Stimulated activated CD8-positive, alpha-beta memory T cell treated with anti-CD3 and anti-CD28 coated beads, Interleukin-4, amount 100 ng/mL, for 24 hours (primary cell): ENCODE measurements around the gene CALM3.

Experiments used
- DNase-seq: peaks from one replicate; pipeline ENCODE4 v3.0.0-alpha.2; 2020; ENCODE audit warnings: low read depth

The CALM3 gene

DNA sequence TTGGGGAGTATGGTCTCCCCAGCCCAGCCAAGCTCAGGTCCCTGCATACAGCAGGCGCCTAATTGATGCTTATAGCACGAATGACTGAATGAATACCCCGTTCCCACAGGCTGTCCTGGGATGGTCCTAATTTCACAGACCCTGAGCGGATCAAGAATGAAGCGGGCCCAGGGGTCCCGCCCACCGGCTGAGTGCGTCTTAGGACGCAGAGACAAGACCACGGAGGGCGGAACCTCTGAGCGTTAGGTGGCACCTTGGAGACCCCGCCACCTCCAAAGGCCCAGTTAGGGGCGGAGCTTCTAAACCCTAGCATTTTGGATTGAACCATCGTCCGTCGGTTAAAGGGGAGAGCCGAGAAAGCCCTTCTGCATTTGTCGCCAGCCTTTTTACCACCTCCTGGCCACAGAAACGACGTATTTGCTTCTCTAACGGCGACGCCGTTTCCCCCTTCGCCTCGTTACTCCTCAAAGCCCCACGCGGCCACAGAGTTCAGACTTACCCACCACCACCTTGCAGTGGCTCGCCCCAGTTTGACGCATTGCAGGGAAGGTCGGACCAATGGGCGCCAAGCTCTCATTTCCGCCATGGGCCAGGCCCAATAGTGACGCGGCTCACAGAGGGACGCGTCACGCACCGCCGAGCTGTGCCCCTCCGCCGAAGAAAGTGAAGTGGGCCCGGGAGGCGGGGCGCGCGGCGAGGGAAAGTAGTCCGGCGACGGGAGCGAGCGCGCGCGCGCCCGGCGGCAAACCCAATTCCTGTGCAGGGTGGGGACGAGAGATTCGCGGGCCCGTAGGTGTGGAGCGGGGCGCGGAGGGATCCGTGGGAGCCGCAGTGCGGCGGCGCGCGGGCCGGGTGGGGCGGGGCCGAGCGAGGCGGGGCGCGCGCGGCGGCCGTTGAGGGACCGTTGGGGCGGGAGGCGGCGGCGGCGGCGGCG lies 479 bp upstream of the CALM3 start:
- peak; percentile 92 for DNase-seq

DNA sequence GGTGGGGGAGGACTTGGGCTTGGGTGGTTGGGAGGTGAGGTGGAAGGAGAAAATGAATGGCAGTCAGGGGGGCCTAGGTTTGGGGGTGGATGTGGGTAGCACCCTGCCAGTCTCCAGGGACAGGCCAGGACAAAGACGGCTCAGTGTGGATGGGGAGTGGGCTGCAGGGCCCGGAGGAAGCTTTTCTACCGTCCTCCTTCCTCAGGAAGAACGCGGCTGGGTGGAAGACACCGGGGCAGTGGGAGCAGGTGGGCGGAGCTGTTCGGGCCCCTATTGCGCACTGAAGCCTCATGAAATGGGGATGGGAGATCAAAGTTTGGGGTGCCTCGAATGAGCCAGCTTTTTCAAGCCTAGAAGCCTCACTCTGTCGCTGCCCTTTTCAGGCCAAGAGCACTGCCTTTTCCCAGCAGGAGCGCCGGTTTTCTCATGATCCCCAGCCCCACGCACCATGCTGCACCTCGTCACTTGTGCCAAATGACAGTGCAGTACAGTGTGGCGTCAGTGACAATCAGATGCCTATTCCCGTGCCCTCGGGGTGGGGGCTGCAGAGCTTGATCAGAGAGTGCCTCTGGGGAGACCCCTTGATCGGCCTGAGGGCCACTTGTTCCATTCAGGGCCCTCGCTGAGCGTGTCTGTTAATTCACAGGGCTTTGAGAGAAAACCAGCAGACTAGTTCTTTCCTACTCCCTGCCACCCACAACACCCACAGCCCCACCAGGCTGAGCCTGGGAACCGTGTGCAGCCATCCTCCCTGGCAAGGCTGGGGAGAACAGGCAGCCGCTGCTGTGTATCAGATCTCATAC lies 1.5 kb downstream of the CALM3 start:
- DNase-seq, result peak; percentile 58

DNA sequence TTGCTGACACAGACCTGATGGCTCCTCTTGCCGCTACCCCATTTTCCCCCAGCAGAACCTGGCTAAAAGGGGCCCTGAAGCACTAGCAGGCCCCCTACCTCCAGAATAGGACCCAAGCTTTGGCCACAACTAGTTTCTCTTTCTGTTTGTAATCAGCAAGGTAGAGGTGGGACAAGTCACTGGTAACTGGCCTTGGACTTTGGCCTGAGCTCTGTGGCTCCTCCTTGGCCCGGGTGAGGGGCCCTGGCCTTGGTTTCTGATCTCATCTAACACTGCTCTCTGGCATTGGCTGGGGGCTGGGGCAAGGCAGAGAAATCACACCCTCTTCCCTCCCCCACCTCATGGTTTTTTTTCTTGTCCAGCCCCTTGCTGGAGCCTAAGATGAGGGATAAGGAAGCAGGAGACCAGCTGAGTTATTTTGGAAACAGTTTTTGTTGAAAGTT lies 2.1 kb downstream of the CALM3 start:
- DNase-seq, result no peak

DNA sequence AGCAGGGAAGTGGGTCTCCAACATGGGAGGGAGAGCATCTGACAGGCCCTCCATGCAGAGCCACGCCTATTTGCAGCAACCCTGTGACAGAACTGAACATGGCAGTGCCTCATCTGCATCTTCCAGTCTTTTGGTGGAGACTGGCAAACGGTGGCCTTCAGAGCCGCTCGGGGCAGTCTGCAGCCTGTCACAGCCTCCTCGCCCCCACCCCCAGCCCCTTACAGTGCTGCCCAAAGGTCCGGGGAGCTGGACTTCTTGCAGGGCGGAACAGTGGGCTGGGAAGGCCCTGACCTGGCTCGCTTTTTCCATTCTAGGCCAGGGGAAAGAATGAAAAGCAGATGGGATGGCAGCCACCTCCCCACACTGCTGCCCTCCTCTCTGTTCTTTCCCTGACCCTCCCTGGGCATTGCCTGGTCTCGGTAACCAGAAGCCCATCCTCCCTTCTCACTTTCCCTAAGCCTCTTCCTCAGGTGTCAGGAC lies 2.7 kb downstream of the CALM3 start:
- DNase-seq, result no peak

DNA sequence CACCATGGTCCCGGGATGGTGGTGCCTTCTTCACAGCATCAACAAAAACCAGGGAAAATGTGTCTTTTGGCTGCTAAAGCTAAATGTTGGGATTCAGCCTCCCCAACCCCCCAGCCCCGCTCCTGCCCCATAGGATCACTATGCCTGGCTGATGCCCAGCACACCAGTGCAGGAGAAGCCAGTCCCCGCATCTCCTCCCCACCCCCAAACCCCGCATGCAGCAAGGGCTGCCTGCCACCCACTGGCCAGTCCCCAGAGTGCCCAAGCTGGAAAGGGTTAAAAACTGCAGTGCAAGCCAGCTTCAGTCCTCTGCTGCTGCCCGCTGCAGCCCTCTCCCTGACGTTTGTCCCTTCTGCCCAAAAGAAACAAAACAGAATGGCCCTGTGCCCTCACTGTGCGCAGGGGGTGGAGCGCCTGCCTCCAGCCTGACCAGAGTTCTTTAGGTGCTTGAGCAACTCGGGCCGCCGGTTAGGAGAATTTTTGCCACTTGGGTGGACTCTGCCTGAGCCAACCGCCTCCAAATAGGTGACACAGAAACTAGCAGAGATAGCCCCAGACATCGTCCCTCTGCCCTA lies 3.7 kb downstream of the CALM3 start:
- no peak for DNase-seq

DNA sequence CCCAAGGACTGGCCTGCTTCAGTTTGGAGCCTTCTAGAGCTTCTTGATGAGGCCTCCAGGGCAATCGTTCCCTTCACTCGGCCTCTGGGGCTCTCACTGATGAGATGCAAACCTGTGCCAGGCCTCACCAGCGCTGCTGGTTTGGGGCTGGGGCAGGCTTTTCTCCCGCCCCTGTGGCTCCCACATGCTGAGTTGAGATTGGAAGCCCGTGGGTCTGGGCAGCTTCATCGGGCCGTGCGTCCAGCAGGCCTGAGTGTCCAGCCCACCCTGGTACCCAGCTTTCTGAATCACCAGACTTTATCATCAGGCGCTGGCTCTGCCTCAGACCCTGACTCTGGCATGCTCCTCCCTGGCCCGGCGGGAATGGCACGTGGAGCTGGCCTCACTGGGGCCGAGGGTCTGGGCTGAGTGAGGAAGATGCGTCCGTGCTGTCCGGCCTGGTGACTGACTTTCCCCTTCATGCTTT lies 4.3 kb downstream of the CALM3 start:
- DNase-seq, result no peak

DNA sequence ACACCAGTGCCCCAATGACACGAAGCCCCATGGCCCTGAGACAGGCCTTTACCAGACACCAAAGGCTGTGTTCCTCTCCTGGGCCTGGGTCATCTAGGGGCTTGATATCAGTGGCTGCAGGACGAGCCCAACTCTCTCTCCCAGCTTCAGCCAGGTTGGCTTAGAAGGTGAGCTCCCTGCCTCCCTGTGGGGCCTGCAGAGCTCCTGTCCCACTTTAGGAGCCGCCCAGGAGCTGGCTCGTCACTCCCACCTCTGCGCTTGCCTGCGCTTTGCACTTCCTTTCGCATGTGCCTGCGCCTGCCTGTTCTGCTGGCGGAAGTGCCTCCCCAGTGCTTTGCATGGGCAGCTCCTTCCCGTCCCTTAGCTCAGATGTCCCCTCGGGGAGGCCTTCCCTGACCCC lies 4.9 kb downstream of the CALM3 start:
- DNase-seq, result no peak

DNA sequence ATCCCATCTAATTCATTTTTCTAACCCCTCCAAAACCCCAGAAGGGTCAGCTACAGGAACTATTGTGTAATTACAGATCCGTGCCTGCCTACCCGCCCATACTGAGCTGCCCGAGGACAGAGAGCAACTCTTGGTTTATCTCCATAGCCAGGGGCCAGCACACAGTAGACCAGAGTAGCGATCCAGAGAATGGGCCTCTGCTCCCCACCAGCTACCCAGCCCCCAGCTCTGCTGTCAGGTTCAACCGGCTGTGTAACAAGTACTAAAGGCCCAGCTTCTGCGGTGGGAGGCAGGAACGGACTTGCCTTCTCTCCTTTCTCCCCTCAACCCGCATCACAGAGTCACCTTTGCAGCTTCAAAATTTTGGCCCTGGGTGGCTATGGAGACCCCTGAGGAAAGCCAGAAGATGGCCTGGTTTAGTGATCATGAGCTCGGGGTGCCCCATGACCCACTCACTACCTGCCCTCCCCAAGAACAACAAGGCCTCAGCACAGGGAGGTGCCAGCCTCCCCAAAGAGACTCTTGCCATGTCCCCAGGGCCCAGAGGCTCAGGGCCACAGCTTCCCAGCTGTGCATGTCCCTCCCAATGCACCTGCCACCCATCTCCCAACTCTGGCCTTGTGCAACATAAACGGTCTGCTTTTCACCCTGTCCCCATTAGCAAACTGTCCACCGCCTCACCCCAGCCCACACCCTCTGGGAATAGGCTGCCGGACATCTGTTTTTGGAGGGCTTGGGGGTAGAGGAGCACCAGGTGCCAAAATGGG lies 5.7 kb downstream of the CALM3 start:
- DNase-seq, result no peak

DNA sequence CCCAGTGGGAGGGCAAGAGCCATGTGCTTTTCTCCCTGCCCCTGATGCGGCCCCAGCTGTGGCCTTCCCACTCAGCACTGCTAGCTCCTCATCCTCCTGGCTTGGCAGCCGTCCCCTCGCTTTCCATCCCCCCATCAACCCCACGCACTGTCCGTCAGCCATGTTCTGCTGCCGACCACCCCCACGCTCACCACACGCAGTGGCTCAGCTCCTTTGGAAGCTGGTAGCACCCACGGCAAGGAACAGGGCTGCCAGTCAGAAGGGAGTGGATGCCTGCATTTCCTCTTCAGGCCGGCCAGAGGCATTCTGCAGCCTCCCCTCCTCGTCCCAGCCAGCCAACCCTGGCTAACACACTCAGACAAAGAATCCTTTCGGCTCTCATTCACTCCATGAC lies 6.3 kb downstream of the CALM3 start:
- no peak for DNase-seq

DNA sequence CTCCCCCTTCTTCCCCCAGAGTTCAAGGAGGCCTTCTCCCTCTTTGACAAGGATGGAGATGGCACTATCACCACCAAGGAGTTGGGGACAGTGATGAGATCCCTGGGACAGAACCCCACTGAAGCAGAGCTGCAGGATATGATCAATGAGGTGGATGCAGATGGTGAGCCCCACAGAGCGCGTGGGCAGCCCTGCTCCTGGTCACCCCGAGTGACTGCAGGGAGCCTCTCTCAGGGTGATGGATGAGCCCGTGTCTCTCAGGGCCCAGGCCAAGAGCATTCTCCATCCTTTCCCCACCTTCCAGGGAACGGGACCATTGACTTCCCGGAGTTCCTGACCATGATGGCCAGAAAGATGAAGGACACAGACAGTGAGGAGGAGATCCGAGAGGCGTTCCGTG lies 7.0 kb downstream of the CALM3 start:
- no peak for DNase-seq

DNA sequence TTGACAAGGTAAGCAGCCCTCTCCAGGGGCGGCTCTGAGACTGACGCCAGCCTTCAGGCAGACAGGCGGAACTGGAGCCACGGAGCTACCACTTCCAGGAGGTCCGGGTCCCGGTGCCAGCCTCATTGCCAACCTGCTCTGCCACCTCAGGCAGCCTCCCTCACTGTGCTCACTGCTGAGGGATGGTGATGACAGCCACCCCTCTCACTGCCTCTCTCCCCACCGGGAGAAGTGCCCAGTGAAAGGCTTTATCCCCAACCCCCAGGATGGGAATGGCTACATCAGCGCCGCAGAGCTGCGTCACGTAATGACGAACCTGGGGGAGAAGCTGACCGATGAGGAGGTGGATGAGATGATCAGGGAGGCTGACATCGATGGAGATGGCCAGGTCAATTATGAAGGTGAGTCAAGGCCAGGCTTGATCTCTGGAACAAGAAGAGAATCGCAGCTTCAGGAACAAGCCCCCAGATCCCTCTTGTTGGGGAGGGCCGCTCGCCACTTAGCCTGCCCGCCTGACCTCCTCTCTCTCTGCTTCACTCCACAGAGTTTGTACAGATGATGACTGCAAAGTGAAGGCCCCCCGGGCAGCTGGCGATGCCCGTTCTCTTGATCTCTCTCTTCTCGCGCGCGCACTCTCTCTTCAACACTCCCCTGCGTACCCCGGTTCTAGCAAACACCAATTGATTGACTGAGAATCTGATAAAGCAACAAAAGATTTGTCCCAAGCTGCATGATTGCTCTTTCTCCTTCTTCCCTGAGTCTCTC lies 7.6 kb downstream of the CALM3 start:
- no peak for DNase-seq

DNA sequence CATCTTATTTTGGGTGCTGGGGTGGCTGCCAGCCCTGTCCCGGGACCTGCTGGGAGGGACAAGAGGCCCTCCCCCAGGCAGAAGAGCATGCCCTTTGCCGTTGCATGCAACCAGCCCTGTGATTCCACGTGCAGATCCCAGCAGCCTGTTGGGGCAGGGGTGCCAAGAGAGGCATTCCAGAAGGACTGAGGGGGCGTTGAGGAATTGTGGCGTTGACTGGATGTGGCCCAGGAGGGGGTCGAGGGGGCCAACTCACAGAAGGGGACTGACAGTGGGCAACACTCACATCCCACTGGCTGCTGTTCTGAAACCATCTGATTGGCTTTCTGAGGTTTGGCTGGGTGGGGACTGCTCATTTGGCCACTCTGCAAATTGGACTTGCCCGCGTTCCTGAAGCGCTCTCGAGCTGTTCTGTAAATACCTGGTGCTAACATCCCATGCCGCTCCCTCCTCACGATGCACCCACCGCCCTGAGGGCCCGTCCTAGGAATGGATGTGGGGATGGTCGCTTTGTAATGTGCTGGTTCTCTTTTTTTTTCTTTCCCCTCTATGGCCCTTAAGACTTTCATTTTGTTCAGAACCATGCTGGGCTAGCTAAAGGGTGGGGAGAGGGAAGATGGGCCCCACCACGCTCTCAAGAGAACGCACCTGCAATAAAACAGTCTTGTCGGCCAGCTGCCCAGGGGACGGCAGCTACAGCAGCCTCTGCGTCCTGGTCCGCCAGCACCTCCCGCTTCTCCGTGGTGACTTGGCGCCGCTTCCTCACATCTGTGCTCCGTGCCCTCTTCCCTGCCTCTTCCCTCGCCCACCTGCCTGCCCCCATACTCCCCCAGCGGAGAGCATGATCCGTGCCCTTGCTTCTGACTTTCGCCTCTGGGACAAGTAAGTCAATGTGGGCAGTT lies 8.6 kb downstream of the CALM3 start:
- DNase-seq, result no peak

DNA sequence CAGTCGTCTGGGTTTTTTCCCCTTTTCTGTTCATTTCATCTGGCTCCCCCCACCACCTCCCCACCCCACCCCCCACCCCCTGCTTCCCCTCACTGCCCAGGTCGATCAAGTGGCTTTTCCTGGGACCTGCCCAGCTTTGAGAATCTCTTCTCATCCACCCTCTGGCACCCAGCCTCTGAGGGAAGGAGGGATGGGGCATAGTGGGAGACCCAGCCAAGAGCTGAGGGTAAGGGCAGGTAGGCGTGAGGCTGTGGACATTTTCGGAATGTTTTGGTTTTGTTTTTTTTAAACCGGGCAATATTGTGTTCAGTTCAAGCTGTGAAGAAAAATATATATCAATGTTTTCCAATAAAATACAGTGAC lies 9.3 kb downstream of the CALM3 start:
- DNase-seq, result no peak

DNA sequence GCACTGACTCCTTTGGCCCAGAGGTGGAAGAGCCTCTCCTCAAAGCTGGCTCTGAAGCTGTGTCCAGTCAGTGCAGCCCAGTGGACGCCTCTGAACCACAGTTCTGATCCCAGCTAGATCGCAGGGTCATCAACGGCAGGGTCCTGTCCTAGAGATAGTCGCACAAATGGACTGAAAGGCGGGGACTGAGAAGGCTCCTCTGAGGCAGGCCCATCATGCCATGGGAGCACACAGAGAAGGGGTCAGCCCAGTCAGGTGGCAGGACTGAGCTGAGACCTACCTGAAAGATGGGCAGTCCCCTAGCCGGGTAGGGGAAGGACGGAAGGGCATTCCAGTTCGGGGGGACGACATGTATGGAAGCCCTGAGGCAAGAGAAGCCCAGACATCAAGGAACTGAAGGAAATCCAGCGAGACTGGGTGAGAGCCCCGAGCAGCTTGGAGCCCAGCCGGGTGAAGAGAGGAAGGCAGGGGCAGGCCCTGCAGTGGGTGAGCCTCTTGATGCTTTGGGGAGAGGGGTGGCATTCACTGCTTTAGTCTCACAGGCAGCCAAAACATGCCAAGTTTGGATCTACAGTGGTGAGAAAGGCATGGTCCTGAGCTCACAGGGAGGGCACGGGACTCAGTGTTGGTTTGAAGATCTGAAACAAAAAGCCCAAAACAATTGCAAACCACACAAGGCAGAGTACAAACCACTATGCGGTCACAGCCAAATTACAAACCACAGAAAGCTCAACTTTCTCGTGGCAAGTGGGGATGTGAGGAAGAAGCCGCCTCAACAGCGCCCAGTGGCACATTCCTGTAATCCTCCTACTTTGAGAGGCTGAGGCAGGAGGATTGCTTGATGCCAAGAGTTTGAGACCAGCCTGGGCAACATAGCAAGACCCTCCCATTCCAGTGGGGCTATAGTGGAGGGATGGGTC lies 10.0 kb downstream of the CALM3 start:
- DNase-seq, result no peak

DNA sequence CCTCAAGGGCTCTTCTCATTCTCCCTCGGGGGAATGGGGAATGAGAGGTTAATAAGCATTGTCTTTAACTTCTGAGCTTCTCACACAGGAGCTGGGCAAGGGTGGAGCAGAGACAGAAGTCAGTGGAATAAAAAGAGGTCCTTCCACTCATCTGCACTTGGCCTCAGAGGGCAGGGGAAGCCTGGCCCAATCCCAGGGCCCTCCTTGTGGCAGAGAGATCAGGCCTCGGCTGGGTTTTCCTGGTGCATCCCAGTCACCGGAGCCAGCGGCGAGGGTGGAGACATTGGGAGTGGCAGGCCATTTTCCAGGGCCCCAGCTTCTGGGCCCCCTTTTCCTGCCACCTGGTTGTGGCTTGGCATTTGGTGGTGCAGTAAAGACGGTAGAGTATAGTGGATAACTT lies 10.6 kb downstream of the CALM3 start:
- no peak for DNase-seq

DNA sequence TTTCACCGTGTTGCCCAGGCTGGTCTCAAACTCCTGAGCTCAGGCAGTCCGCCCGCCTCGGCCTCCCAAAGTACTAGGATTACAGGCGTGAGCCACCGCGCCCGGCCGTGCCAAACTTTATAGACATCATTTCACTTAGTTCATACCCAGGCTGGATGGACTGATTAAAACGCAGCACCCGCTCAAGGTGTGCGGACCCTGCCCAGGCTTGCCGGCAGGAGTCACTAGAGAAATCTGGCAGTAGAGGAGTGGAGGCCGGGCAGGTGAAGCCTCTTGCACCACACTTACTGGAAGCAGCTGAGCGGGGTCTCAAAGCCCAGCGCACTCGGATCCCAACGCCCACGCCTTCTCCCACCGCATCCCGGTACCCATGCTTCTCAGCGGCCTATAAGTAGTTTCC lies 12.4 kb downstream of the CALM3 start:
- DNase-seq, result no peak

DNA sequence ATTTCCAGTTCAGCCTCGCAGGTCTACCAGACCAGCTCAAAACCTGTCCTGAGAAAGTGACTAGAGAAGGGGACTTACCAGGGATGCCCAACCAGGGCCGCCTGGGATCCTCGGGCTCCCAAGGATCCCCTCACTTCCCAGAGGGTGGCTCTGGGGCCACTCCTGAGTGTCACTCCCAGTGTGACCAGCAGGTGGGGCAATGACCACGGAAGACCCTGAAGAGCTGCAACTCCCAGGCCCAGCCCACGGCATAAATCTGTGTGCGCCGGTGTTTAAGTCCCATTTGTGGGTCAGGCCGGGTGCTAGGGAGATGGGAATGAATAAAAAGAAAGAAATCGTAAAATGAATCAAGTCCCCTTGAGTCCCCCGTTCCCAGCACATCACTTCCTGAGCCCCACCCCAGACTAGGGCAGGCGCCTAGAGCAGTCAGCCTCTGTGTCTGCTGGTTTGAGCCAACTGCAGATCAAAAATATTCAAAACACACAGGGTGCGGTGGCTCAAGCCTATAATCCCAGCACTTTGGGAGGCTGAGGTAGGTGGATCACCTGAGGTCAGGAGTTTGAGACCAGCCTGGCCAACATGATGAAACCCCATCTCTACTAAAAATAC lies 13.1 kb downstream of the CALM3 start:
- peak; percentile 68 for DNase-seq

DNA sequence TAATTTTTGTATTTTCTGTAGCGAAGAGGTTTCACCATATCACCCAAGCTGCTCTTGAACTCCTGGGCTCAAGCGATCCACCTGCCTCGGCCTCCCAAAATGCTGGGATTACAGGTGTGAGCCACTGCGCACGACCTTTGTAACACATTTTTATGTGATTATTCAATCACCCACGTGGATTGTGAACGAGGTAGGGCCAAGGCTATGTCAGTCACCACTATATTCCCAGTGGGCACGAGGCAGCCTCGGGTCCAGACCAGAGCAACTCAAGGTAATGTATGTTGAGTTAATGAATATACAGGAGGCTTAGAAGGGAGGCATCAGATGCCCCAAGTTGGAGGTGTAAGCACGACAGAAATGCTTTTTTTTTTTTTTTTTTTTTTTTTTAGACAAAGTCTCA lies 14.8 kb downstream of the CALM3 start:
- DNase-seq, result no peak
